ENCODE data around the gene GJC3. TPM values are rescaled to one million over a fixed set of nuclear protein-coding genes. Genes with fewer than 3 reads are reported as not detected.
A peak's percentile ranks its signal among the peaks of the same experiment; 100 is the strongest.

GJC3 gene
- total and polyA plus RNA-seq, 2 of the 13 experiments (the other 11 are each of a cell fraction or from before 2014, with no cell fraction given), result 0.75 to 1.4 TPM

DNA sequence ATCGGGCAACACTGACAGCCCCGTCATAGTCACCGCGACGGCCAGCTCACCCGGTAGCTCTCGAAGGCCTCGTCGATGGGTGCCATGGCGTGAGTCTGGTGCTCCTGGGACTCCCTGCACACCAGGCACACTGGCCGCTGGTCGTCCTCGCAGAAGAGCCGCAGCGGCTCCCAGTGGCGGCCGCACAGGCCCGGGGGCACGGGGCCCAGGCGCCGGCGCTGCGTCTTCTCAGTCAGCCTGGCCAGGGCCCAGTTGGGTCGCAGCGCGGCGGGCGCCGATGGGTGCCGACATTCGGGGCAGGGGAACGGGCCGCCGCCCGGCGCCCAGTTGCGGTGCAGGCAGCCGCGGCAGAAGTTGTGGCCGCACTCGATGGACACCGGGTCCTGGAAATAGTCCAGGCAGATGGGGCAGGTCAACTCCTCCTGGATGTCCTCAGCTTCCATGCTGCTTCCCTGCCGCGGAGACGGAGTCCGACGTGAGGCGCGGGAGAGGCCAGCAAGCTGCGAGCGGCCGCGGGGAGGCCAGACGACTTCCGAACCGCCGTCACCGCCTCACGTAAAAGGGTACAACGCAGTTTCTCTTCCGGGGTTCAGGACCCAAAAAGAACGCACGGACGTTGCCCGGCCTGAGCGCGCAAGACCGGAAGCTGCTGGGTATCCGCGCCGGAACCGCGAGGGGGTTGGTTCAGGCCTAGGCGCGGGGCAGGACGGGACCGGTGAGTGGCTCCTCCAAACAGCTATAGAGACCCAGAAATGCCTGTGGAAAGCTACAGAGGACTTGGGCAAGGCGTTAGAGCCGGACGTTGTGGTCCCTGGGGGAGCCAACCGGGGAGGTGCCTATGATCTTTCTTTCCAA, 10.2 kb downstream of the GJC3 start, which contains the start of gene TRIM4 (continued):
- TF ChIP-seq, protein P1, sequence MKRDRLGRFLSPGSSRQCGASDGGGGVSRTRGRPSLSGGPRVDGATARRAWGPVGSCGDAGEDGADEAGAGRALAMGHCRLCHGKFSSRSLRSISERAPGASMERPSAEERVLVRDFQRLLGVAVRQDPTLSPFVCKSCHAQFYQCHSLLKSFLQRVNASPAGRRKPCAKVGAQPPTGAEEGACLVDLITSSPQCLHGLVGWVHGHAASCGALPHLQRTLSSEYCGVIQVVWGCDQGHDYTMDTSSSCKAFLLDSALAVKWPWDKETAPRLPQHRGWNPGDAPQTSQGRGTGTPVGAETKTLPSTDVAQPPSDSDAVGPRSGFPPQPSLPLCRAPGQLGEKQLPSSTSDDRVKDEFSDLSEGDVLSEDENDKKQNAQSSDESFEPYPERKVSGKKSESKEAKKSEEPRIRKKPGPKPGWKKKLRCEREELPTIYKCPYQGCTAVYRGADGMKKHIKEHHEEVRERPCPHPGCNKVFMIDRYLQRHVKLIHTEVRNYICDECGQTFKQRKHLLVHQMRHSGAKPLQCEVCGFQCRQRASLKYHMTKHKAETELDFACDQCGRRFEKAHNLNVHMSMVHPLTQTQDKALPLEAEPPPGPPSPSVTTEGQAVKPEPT (CRISPR knock-in tag; IDR thresholded peaks at IDR 0.05; ENCODE audit: low read depth), result 0 out of 2 replicates have a peak, but pooled peaks have one; percentile 20
- TF ChIP-seq KDM5A (IDR thresholded peaks at IDR 0.05; ENCODE audit: borderline replicate concordance, low read length) (peak; percentile 79), EHMT2 (IDR thresholded peaks at IDR 0.05; ENCODE audit: borderline replicate concordance, low read depth, low read length) (no peak), ZNF33A (CRISPR knock-in tag; IDR thresholded peaks at IDR 0.05; ENCODE audit: borderline replicate concordance) (no peak), RFX5 (IDR thresholded peaks at IDR 0.05; ENCODE audit: low read depth, low read length) (no peak), NFYC (CRISPR knock-in tag; IDR thresholded peaks at IDR 0.05) (peak; percentile 76), KDM6A (CRISPR knock-in tag; IDR thresholded peaks at IDR 0.05; ENCODE audit: low read depth) (no peak), ZNF761 (CRISPR knock-in tag; conservative IDR thresholded peaks at IDR 0.05) (no peak), MED8 (CRISPR knock-in tag; IDR thresholded peaks at IDR 0.05; ENCODE audit: insufficient replicate concordance) (peak; percentile 86), ZNF577 (CRISPR knock-in tag; IDR thresholded peaks at IDR 0.05; ENCODE audit: borderline replicate concordance, low read depth) (no peak)
- TF ChIP-seq, protein P2, sequence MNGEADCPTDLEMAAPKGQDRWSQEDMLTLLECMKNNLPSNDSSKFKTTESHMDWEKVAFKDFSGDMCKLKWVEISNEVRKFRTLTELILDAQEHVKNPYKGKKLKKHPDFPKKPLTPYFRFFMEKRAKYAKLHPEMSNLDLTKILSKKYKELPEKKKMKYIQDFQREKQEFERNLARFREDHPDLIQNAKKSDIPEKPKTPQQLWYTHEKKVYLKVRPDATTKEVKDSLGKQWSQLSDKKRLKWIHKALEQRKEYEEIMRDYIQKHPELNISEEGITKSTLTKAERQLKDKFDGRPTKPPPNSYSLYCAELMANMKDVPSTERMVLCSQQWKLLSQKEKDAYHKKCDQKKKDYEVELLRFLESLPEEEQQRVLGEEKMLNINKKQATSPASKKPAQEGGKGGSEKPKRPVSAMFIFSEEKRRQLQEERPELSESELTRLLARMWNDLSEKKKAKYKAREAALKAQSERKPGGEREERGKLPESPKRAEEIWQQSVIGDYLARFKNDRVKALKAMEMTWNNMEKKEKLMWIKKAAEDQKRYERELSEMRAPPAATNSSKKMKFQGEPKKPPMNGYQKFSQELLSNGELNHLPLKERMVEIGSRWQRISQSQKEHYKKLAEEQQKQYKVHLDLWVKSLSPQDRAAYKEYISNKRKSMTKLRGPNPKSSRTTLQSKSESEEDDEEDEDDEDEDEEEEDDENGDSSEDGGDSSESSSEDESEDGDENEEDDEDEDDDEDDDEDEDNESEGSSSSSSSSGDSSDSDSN (CRISPR knock-in tag; IDR thresholded peaks at IDR 0.05), result peak; percentile 98
- TF ChIP-seq, protein P3, sequence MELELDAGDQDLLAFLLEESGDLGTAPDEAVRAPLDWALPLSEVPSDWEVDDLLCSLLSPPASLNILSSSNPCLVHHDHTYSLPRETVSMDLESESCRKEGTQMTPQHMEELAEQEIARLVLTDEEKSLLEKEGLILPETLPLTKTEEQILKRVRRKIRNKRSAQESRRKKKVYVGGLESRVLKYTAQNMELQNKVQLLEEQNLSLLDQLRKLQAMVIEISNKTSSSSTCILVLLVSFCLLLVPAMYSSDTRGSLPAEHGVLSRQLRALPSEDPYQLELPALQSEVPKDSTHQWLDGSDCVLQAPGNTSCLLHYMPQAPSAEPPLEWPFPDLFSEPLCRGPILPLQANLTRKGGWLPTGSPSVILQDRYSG (CRISPR knock-in tag; IDR thresholded peaks at IDR 0.05), result 0 out of 2 replicates have a peak, but pooled peaks have one; percentile 41
- TF ChIP-seq, protein P4, sequence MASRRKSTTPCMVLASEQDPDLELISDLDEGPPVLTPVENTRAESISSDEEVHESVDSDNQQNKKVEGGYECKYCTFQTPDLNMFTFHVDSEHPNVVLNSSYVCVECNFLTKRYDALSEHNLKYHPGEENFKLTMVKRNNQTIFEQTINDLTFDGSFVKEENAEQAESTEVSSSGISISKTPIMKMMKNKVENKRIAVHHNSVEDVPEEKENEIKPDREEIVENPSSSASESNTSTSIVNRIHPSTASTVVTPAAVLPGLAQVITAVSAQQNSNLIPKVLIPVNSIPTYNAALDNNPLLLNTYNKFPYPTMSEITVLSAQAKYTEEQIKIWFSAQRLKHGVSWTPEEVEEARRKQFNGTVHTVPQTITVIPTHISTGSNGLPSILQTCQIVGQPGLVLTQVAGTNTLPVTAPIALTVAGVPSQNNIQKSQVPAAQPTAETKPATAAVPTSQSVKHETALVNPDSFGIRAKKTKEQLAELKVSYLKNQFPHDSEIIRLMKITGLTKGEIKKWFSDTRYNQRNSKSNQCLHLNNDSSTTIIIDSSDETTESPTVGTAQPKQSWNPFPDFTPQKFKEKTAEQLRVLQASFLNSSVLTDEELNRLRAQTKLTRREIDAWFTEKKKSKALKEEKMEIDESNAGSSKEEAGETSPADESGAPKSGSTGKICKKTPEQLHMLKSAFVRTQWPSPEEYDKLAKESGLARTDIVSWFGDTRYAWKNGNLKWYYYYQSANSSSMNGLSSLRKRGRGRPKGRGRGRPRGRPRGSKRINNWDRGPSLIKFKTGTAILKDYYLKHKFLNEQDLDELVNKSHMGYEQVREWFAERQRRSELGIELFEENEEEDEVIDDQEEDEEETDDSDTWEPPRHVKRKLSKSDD (CRISPR knock-in tag; IDR thresholded peaks at IDR 0.05; ENCODE audit: low read depth), result 0 out of 2 replicates have a peak, but pooled peaks have one; percentile 62
- TF ChIP-seq, protein P5, sequence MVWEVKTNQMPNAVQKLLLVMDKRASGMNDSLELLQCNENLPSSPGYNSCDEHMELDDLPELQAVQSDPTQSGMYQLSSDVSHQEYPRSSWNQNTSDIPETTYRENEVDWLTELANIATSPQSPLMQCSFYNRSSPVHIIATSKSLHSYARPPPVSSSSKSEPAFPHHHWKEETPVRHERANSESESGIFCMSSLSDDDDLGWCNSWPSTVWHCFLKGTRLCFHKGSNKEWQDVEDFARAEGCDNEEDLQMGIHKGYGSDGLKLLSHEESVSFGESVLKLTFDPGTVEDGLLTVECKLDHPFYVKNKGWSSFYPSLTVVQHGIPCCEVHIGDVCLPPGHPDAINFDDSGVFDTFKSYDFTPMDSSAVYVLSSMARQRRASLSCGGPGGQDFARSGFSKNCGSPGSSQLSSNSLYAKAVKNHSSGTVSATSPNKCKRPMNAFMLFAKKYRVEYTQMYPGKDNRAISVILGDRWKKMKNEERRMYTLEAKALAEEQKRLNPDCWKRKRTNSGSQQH (CRISPR knock-in tag; IDR thresholded peaks at IDR 0.05; ENCODE audit: low read depth), result 0 out of 2 replicates have a peak, but pooled peaks have one; percentile 34

All from HepG2 (cell line).